HG03442 (cell line): ENCODE results near the gene SPATA13.

ENCODE experiments used
- ATAC-seq: cut with Tn5 transposase; IDR thresholded peaks from one replicate; pipeline ENCODE4 v1.9.1; 2021; ENCODE audit warnings: mild to moderate bottlenecking, moderate library complexity; ENCODE audit not compliant: unreplicated experiment

SPATA13 gene

GRCh38 chr13:24273926-24274325 lies 113.4 kb downstream of the SPATA13 start:
- ATAC-seq = no peak

- peak; percentile 62 for ATAC-seq
Measured at GRCh38 chr13:24274452-24275021, 114.0 kb downstream of the SPATA13 start.

DNA sequence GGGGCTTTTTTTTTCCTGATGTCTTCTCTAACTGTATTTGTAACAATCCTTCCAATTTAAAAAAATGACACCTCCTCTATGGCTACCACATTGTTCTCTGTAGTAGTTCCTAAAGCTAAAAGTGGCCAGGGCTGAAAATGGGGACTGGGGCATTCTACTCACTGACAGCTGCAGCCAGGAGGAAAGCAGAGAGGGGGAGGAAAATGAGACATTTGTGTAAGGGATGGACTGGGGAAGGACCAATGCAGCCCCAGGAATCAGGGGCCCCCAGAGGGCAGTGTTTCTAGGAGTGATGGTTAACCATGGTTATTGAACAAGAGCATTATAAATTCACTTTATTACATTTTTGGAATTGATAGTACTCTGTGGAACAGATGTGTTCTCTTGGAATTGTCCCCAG lies 114.5 kb downstream of the SPATA13 start:
- no peak for ATAC-seq

DNA sequence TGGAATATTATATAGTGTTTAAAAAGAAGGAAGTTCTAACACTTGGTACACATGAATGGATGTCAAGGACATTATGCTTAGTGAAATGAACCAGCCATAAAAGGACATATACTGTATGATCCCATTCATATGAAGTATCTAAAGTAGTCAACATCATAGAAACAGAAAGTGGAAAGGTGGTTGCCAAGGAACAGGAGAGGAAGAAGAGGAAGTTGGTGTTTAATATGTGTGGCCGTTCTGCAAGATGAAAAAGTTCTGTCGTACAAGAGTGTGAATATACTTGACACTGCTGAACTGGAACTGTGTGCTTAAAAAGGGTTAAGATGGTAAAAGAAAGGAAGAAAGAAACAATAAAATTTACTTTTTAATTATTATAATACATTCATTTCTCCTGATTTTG lies 115.8 kb downstream of the SPATA13 start:
- ATAC-seq = no peak

DNA sequence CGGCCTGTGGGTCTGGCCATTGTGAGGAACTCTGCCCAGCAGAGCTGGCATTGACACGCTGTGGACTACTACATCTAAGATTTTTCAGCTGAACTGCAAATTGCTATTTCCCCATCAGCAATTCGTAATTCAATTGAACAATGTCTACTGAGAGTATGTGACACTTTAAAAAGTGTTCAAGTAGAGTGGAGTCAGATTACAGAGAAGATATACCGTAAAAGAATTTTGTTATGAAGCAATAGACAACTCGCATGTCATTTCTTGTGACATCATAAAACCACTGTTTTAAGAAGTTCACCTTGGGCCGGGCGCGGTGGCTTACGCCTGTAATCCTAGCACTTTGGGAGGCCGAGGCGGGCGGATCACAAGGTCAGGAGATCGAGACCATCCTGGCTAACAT lies 116.3 kb downstream of the SPATA13 start:
- ATAC-seq = no peak

DNA sequence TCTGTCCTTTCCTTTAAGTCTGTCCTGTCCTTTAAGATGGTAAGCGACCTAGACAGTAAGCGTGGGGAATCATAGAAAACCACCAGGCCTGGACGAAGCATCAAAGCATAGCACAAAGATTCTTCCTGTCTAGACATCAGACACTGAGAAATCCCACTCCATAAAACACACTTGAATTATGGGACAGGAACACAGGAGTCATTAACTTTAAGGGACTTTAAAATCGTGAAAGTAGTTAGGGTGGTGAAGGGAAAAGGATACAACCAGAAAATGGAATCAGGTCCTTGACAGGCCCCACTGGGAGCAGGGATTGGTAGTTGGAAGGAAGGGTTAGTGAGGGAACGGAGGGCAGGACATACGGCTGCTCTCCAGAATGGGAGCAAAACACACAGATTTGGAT lies 117.2 kb downstream of the SPATA13 start:
- ATAC-seq = no peak

GRCh38 chr13:24279327-24280110 lies 119.0 kb downstream of the SPATA13 start:
- ATAC-seq = no peak

GRCh38 chr13:24280720-24281119 lies 120.2 kb downstream of the SPATA13 start:
- ATAC-seq = peak; percentile 70

DNA sequence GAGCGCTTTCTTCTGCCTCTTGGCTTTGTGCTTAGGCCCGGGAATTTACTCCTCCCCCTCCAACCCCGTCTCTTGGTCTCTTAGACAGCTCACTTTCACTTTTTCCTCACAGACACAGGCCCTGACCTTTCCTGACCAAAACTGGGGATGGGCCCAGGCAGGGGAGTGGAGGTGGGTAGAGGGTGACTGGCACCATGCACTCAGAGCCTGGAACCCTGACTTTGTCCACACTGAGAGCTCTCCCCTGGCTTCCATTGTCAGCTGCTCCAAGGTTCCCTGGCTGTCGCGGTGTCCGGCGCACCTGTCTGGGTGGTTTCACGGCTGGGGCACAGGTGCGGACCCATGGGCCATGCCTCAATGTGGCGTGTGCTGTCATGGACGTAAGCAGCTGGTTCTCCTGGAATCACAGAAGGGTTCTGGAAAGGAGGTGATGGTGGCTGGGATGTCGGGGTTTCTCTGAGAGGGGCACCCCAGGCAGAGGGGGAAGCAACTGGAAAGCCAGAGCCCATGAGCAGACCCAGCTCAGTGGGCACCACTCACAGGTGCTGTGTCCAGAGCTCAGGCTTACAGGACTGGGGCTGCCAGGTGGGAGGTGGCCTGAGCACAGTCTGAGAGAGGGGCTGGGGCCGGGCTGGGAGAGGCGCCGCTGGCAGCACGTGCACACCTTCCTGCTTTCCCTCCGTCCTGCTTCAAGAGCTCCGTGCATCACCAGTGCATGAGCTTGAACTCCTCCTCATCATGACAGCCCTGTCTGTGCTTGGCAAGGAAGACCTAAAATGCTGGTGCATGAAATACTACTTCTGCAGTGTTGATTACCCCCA lies 120.9 kb downstream of the SPATA13 start:
- ATAC-seq = no peak

GRCh38 chr13:24282256-24282655 lies 121.7 kb downstream of the SPATA13 start:
- no peak for ATAC-seq

GRCh38 chr13:24284889-24285565 lies 124.5 kb downstream of the SPATA13 start:
- no peak for ATAC-seq

GRCh38 chr13:24286624-24287023 lies 126.1 kb downstream of the SPATA13 start:
- no peak for ATAC-seq

GRCh38 chr13:24287748-24288287 lies 127.3 kb downstream of the SPATA13 start:
- no peak for ATAC-seq

GRCh38 chr13:24288870-24289269 lies 128.3 kb downstream of the SPATA13 start:
- no peak for ATAC-seq

DNA sequence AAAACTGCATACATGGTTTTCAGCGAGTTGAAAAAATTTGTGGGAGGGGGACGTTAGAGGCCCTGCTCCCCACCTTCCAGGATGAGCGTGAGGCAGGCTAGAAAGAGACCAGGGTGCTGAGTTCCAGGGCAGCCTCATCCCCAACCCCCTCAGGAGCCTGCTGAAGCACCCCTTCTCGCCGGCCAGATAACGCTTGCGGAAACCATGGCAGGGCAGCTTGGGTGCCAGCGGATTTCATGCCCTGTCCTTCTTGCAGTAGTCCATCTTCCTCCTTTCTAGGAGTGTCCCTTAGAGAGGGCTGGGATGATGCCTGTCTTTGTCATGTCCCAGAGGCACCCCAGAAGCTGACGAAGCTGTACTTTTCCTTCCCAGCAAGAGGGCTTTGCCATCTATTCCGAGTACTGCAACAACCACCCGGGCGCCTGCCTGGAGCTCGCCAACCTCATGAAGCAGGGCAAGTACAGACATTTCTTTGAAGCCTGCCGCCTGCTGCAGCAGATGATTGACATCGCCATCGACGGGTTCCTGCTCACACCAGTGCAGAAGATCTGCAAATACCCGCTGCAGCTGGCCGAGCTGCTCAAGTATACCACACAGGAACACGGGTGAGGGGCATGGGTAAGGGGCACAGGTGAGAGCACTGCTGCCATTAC lies 129.9 kb downstream of the SPATA13 start:
- ATAC-seq = no peak

DNA sequence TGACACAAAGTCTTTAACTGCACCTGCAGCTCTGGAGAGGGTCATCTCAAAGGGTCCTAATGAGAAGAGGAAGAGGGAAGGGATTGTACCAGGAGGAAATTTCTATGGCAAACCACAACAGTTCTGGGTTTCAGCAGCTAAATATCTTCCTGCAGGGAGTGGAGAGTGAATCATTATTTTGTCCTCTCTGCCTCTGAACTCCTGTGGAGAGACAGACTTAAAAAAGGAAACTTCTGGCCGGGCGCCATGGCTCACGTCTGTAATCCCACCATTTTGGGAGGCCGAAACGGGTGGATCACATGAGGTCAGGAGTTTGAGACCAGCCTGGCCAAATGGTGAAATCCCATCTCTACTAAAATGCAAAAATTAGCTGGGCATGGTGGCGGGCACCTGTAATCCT lies 132.0 kb downstream of the SPATA13 start:
- no peak for ATAC-seq

DNA sequence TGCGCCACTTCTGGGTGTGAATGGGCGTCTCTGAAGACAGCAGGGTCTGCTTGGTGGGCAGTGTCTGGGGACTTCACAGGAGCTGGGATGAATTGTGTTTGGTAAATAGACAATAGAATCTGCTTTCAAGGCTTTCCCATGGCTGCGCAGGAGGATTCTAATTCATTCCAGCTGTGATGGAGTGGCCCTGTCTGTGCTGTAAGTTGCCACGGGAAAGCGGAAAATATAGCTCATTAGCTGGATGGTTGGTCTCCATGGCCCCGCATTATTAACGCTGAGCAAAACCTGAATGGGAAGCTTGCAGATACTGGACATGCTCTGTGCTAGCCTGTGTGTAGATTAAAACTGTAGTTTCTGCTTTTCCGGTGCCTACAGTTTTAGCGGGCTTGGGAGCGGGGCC lies 133.2 kb downstream of the SPATA13 start:
- no peak for ATAC-seq

GRCh38 chr13:24299488-24300114 lies 139.1 kb downstream of the SPATA13 start:
- no peak for ATAC-seq

- ATAC-seq = no peak
Measured at GRCh38 chr13:24301434-24301833, 140.9 kb downstream of the SPATA13 start.

GRCh38 chr13:24301911-24302310 lies 141.4 kb downstream of the SPATA13 start:
- no peak for ATAC-seq
